ENCODE results near the gene CABP7. TPM values are rescaled to one million over a fixed set of nuclear protein-coding genes. Genes with fewer than 3 reads are reported as not detected.

Gene CABP7
- total and polyA plus RNA-seq, 2 of the 8 experiments (the other 6 are each of a cell fraction or from before 2014, with no cell fraction given), result 0.20 to 0.36 TPM

DNA sequence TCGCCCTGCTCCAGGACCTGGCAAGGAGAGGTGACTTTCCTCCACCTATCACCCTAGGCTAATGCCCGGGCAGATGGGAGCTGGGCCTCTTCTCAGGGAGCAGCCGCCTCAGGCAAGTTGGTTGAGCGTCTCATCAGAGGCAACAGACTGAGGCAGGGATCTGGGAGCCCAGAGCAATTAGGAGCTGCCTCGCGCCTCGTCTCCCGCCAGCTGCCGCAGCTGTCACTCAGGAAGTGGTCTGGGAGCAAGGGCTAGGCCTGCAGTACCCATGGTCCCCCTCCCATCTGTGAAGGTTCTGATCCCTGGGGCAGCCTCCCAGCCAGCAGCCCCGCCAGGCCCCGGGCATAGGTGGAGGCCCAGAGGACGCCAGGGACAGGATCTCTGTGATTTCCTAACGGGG is 4.6 kb upstream of the CABP7 start:
- no peaks in the 10 kb centered on the region for H3K79me2 ChIP-seq (ENCODE audit: control insufficient read depth in 1 of 2, insufficient read depth in 2 of 2, low read length in 2 of 2)
- no peak overlapping the region for H4K5ac ChIP-seq (ENCODE audit: insufficient read length, low read depth, low read length)
- 79% methylated on average over 13 of the region's 13 CpGs; no CpG with 5 or more reads in 1 of the 2 experiments for WGBS, 2 experiments (ENCODE audit: extremely low coverage in 1 of 2, insufficient coverage in 1 of 2, insufficient read length in 1 of 2, insufficient replicate concordance in 2 of 2, low coverage in 1 of 2, low lambda C conversion rate in 2 of 2, missing lambda C conversion rate in 1 of 2)
- H3K4me3 ChIP-seq (ENCODE audit: extremely low read depth in 1 of 4, insufficient read depth in 2 of 4, low read depth in 3 of 4, low read length in 4 of 4), result no peak overlapping the region
- H3K14ac ChIP-seq (ENCODE audit: insufficient read length), result no peak overlapping the region
- H3K36me3 ChIP-seq (ENCODE audit: control insufficient read depth in 2 of 4, insufficient read depth in 4 of 4, low read length in 3 of 4), result no peaks in the 10 kb centered on the region
- H3K9me3 ChIP-seq (ENCODE audit: insufficient read depth in 2 of 2, low read depth in 1 of 2, low read length in 1 of 2), result no peaks in the 10 kb centered on the region
- H3K18ac ChIP-seq (ENCODE audit: extremely low read depth, low read length), result no peak overlapping the region
- TF ChIP-seq CBX5 (IDR thresholded peaks at IDR 0.05; ENCODE audit: low read depth, low read length) (no peak), RXRA (IDR thresholded peaks at IDR 0.05; ENCODE audit: insufficient read depth, low read depth, low read length) (no peak), HDAC2 (IDR thresholded peaks at IDR 0.05; ENCODE audit: borderline replicate concordance in 1 of 2, low read depth in 2 of 2, low read length in 2 of 2) (no peak)
- no peak overlapping the region for H4K8ac ChIP-seq (ENCODE audit: extremely low read depth, insufficient read depth, low read length)
- ChIA-PET CTCF (ENCODE audit: partially characterized antibody) (interaction anchor here (1.0 to 4.1 kb wide), 7 partner anchors 7 to 289 kb away, joined by 3 to 25 read pairs (median 5); no protein-coding TSS in a partner anchor), POLR2A (ENCODE audit: partially characterized antibody) (interaction anchor here (1.1 kb wide), 1 partner anchor 14 kb away, joined by 4 read pairs; no protein-coding TSS in a partner anchor)
- H3K79me1 ChIP-seq (ENCODE audit: low read depth, low read length), result no peaks in the 10 kb centered on the region; the same call in 1 of the 2 replicates
- H3K4me1 ChIP-seq (replicated peaks in 1 of 4; ENCODE audit: control insufficient read depth in 3 of 4, insufficient read depth in 4 of 4, low read length in 3 of 4), result peaks cover 0 to 5% (median 3%) of the 10 kb centered on the region in 4 experiments; a peak in 5 of 7 replicates
- no peak overlapping the region for H3K4me2 ChIP-seq (ENCODE audit: insufficient read depth in 1 of 2, low read depth in 2 of 2, low read length in 2 of 2)
- no peak for DNase-seq (ENCODE audit: low read depth in 1 of 2, low spot score in 2 of 2)
- H2BK15ac ChIP-seq (ENCODE audit: low read length), result no peak overlapping the region
- FAIRE-seq, result no peak
- no peak overlapping the region for H2BK120ac ChIP-seq (replicated peaks; ENCODE audit: low read depth, low read length)
- H2BK5ac ChIP-seq (ENCODE audit: low read depth, low read length), result no peak overlapping the region
- no peak overlapping the region for H3K27ac ChIP-seq (ENCODE audit: low read depth, low read length)
- no peak overlapping the region for H3K23ac ChIP-seq (ENCODE audit: insufficient read length)
- H2BK12ac ChIP-seq (ENCODE audit: low read depth, low read length), result no peak overlapping the region
- H3K9ac ChIP-seq (replicated peaks in 1 of 4; ENCODE audit: extremely low read depth in 1 of 4, low read depth in 3 of 4, low read length in 3 of 4), result no peak overlapping the region
- no peak overlapping the region for H4K91ac ChIP-seq (replicated peaks; ENCODE audit: insufficient read length, low read length)
- peaks cover 0 to 4% of the 10 kb centered on the region in 2 experiments for H4K20me1 ChIP-seq (replicated peaks in 1 of 2; ENCODE audit: control insufficient read depth in 1 of 2, insufficient read depth in 2 of 2, low read length in 2 of 2)
- H3K4ac ChIP-seq (replicated peaks; ENCODE audit: insufficient read length, low read depth, low read length), result no peak overlapping the region
- H3K27me3 ChIP-seq (replicated peaks in 1 of 4; ENCODE audit: control insufficient read depth in 3 of 4, extremely low read depth in 1 of 4, insufficient read depth in 3 of 4, low read length in 3 of 4), result peaks cover 11 to 18% (median 16%) of the 10 kb centered on the region in 4 experiments
- H2AFZ ChIP-seq (ENCODE audit: low read length), result no peak overlapping the region
- H2AK5ac ChIP-seq (ENCODE audit: low read depth, low read length), result no peak overlapping the region
- no peak overlapping the region for H3K56ac ChIP-seq (replicated peaks; ENCODE audit: insufficient read length, low read depth, low read length)
- no peak overlapping the region for H2BK20ac ChIP-seq (ENCODE audit: low read length)
- no peaks in the 10 kb centered on the region; the same call in 1 of the 2 replicates for H3K23me2 ChIP-seq (ENCODE audit: low read depth, low read length)

Data from H1 (cell line).